Activated T-helper 1 cell treated with anti-CD3 and anti-CD28 coated beads, Interleukin-12 subunit alpha, Interleukin-12 subunit beta, Interleukin-2, Interleukin-4 antibody, amounts not matched to agents 30 ng/mL and 10 ng/mL and 1 ng/mL, durations not matched to agents 14 hours and 24 hours and 36 hours (primary cell): ENCODE results near the gene ARID2. TPM values are rescaled to one million over a fixed set of nuclear protein-coding genes. Genes with fewer than 3 reads are reported as not detected.
A peak's percentile ranks its signal among the peaks of the same experiment; 100 is the strongest.

ENCODE experiments used
- DNase-seq: peaks from one replicate; pipeline ENCODE4 v3.0.0; 2021; ENCODE audit warnings: low spot score
- H3K27ac Mint-ChIP-seq: one replicate; pipeline ENCODE4 v1.8.0; 2021; ENCODE audit warnings: mild to moderate bottlenecking, mixed read lengths
- H3K27me3 Mint-ChIP-seq: one replicate; pipeline ENCODE4 v1.8.0; 2022; ENCODE audit warnings: mild to moderate bottlenecking, moderate library complexity, mixed read lengths; ENCODE audit not compliant: insufficient read depth
- H3K36me3 Mint-ChIP-seq: one replicate; pipeline ENCODE4 v1.8.0; 2021; ENCODE audit warnings: low read depth, mixed read lengths
- H3K4me1 Mint-ChIP-seq: one replicate; pipeline ENCODE4 v1.8.0; 2021; ENCODE audit warnings: low read depth, mixed read lengths
- H3K4me3 Mint-ChIP-seq: one replicate; pipeline ENCODE4 v1.8.0; 2021; ENCODE audit warnings: mild to moderate bottlenecking, moderate library complexity, mixed read lengths
- H3K9me3 Mint-ChIP-seq: one replicate; pipeline ENCODE4 v1.8.0; 2021; ENCODE audit warnings: mixed read lengths
- intact Hi-C: fragments of 100-400 bp; cut with micrococcal nuclease; formaldehyde crosslinking; loops from one replicate; pipeline ENCODE4 v1.15.1; 2024
- total RNA-seq: library from RNA; stranded (reverse); gene quantifications from 2 replicates; pipeline ENCODE4 v1.2.3, GENCODE V29; 2022

Gene ARID2
- 43.2 TPM in 2 replicates for total RNA-seq

GRCh38 chr12:45729233-45730083 lies at the start of gene ARID2:
ARID2 (plus strand) TSS chr12:45729706; CDS start chr12:45729837, 131 bp downstream.
- DNase-seq: peak; percentile 59
- H3K27me3 Mint-ChIP-seq: no peaks in the 10 kb centered on the region
- intact Hi-C loops: loop anchor here (2.0 to 5.0 kb wide), 5 partner anchors 17 to 1488 kb away; partner anchors contain the start of gene SLC38A2
- peaks cover 43% of the 10 kb centered on the region for H3K4me1 Mint-ChIP-seq
- H3K9me3 Mint-ChIP-seq: no peaks in the 10 kb centered on the region
- peak within 1 kb of the TSS; percentile 99 for H3K4me3 Mint-ChIP-seq
- peak within 1 kb of the TSS; percentile 100 for H3K27ac Mint-ChIP-seq
- H3K36me3 Mint-ChIP-seq: peaks cover 16% of the 10 kb centered on the region

- intact Hi-C loops: no loop called here
- H3K27me3 Mint-ChIP-seq: peaks cover 2% of the 10 kb centered on the region
- peaks cover 6% of the 10 kb centered on the region for H3K36me3 Mint-ChIP-seq
- H3K4me1 Mint-ChIP-seq: peaks cover 11% of the 10 kb centered on the region
- no peak for DNase-seq
- H3K9me3 Mint-ChIP-seq: peaks cover 2% of the 10 kb centered on the region
- H3K27ac Mint-ChIP-seq: no peak overlapping the region
- no peak overlapping the region for H3K4me3 Mint-ChIP-seq
Observed at GRCh38 chr12:45680362-45680761, 49.1 kb upstream of the ARID2 start.

- no peak for DNase-seq
- Mint-ChIP-seq H3K4me3 (no peak overlapping the region), H3K36me3 (peaks cover 6% of the 10 kb centered on the region), H3K4me1 (peaks cover 17% of the 10 kb centered on the region), H3K9me3 (peaks cover 2% of the 10 kb centered on the region), H3K27ac (no peak overlapping the region), H3K27me3 (peaks cover 2% of the 10 kb centered on the region)
- intact Hi-C loops: no loop called here
Observed at GRCh38 chr12:45681465-45681864, 48.0 kb upstream of the ARID2 start.

GRCh38 chr12:45685680-45686079 lies 43.8 kb upstream of the ARID2 start:
- peaks cover 2% of the 10 kb centered on the region for H3K9me3 Mint-ChIP-seq
- no peak overlapping the region for H3K4me3 Mint-ChIP-seq
- peaks cover 4% of the 10 kb centered on the region for H3K36me3 Mint-ChIP-seq
- no peak for DNase-seq
- intact Hi-C loops: loop anchor here (2.0 kb wide), 1 partner anchor 17 kb away; no protein-coding TSS in a partner anchor
- H3K4me1 Mint-ChIP-seq: peaks cover 25% of the 10 kb centered on the region
- H3K27ac Mint-ChIP-seq: no peak overlapping the region
- peaks cover 3% of the 10 kb centered on the region for H3K27me3 Mint-ChIP-seq

- H3K4me1 Mint-ChIP-seq: peaks cover 19% of the 10 kb centered on the region
- H3K9me3 Mint-ChIP-seq: no peaks in the 10 kb centered on the region
- no peak overlapping the region for H3K27ac Mint-ChIP-seq
- intact Hi-C loops: loop anchor here (2.0 kb wide), 1 partner anchor 19 kb away; no protein-coding TSS in a partner anchor
- H3K4me3 Mint-ChIP-seq: no peak overlapping the region
- H3K27me3 Mint-ChIP-seq: peaks cover 3% of the 10 kb centered on the region
- H3K36me3 Mint-ChIP-seq: no peaks in the 10 kb centered on the region
- DNase-seq: no peak
Observed at GRCh38 chr12:45687081-45688015, 42.2 kb upstream of the ARID2 start.

- H3K4me3 Mint-ChIP-seq: no peak overlapping the region
- no peak for DNase-seq
- peaks cover 19% of the 10 kb centered on the region for H3K4me1 Mint-ChIP-seq
- H3K27me3 Mint-ChIP-seq: peaks cover 3% of the 10 kb centered on the region
- H3K9me3 Mint-ChIP-seq: no peaks in the 10 kb centered on the region
- no peaks in the 10 kb centered on the region for H3K36me3 Mint-ChIP-seq
- no peak overlapping the region for H3K27ac Mint-ChIP-seq
- intact Hi-C loops: no loop called here
Observed at GRCh38 chr12:45688183-45688582, 41.3 kb upstream of the ARID2 start.

- intact Hi-C loops: no loop called here
- Mint-ChIP-seq H3K36me3 (peaks cover 5% of the 10 kb centered on the region), H3K27ac (no peak overlapping the region), H3K27me3 (no peaks in the 10 kb centered on the region), H3K4me3 (no peak overlapping the region), H3K4me1 (no peaks in the 10 kb centered on the region), H3K9me3 (peaks cover 4% of the 10 kb centered on the region)
- no peak for DNase-seq
Observed at GRCh38 chr12:45695035-45695434, 34.5 kb upstream of the ARID2 start.

GRCh38 chr12:45695606-45696005 lies 33.9 kb upstream of the ARID2 start:
- Mint-ChIP-seq H3K27me3 (peaks cover 3% of the 10 kb centered on the region), H3K4me1 (no peaks in the 10 kb centered on the region), H3K4me3 (no peak overlapping the region), H3K36me3 (peaks cover 5% of the 10 kb centered on the region), H3K27ac (no peak overlapping the region), H3K9me3 (peaks cover 4% of the 10 kb centered on the region)
- no peak for DNase-seq
- intact Hi-C loops: no loop called here

- no peaks in the 10 kb centered on the region for H3K4me1 Mint-ChIP-seq
- no peak overlapping the region for H3K27ac Mint-ChIP-seq
- H3K9me3 Mint-ChIP-seq: peaks cover 4% of the 10 kb centered on the region
- H3K36me3 Mint-ChIP-seq: peaks cover 5% of the 10 kb centered on the region
- H3K27me3 Mint-ChIP-seq: peaks cover 3% of the 10 kb centered on the region
- no peak overlapping the region for H3K4me3 Mint-ChIP-seq
- no peak for DNase-seq
- intact Hi-C loops: no loop called here
Observed at GRCh38 chr12:45696049-45696448, 33.5 kb upstream of the ARID2 start.

- H3K4me1 Mint-ChIP-seq: no peaks in the 10 kb centered on the region
- H3K36me3 Mint-ChIP-seq: peaks cover 5% of the 10 kb centered on the region
- no peak overlapping the region for H3K4me3 Mint-ChIP-seq
- peaks cover 4% of the 10 kb centered on the region for H3K9me3 Mint-ChIP-seq
- intact Hi-C loops: no loop called here
- no peak overlapping the region for H3K27ac Mint-ChIP-seq
- H3K27me3 Mint-ChIP-seq: peaks cover 5% of the 10 kb centered on the region
- DNase-seq: no peak
Observed at GRCh38 chr12:45697371-45697770, 32.1 kb upstream of the ARID2 start.

- peaks cover 3% of the 10 kb centered on the region for H3K9me3 Mint-ChIP-seq
- intact Hi-C loops: no loop called here
- H3K27ac Mint-ChIP-seq: no peak overlapping the region
- H3K27me3 Mint-ChIP-seq: peaks cover 6% of the 10 kb centered on the region
- no peak overlapping the region for H3K4me3 Mint-ChIP-seq
- DNase-seq: no peak
- H3K4me1 Mint-ChIP-seq: no peaks in the 10 kb centered on the region
- H3K36me3 Mint-ChIP-seq: peaks cover 11% of the 10 kb centered on the region
Observed at GRCh38 chr12:45701296-45701695, 28.2 kb upstream of the ARID2 start.

GRCh38 chr12:45703942-45704341 lies 25.6 kb upstream of the ARID2 start:
- Mint-ChIP-seq H3K4me1 (no peaks in the 10 kb centered on the region), H3K9me3 (no peaks in the 10 kb centered on the region), H3K27ac (no peak overlapping the region), H3K4me3 (no peak overlapping the region), H3K36me3 (peaks cover 10% of the 10 kb centered on the region), H3K27me3 (peaks cover 6% of the 10 kb centered on the region)
- intact Hi-C loops: loop anchor here (2.0 kb wide), 1 partner anchor 15 kb away; no protein-coding TSS in a partner anchor
- DNase-seq: no peak
